NCI-H1694 (cell line): ENCODE data around the gene XXYLT1.
"Not testable (repeated sequence)": the region's sequence is repeated elsewhere in the genome, so short reads cannot be mapped to it uniquely, and the experiment has no call there.

Source experiments
- DNase-seq: peaks from one replicate; lab custom pipeline; 2025; lab: John Stamatoyannopoulos, UW

Gene XXYLT1

GRCh38 chr3:195270817-195271409 is at the start of gene XXYLT1:
TSS of gene XXYLT1 (minus strand) at chr3:195271159. CDS start at chr3:195271058, 101 bp downstream.
- DNase-seq = peak; percentile 90

- DNase-seq = no peak
These were observed 48.1 kb upstream of the XXYLT1 start for GRCh38 chr3:195319060-195319459.

- no peak for DNase-seq
These were observed 41.8 kb upstream of the XXYLT1 start for GRCh38 chr3:195312714-195313113.

GRCh38 chr3:195307711-195308110 is 36.8 kb upstream of the XXYLT1 start:
- DNase-seq = no peak

- DNase-seq = no peak
These were observed 35.4 kb upstream of the XXYLT1 start for GRCh38 chr3:195306369-195306768.

- DNase-seq = no peak
These were observed 31.5 kb upstream of the XXYLT1 start for GRCh38 chr3:195302431-195302830.

GRCh38 chr3:195297446-195297845 is 26.5 kb upstream of the XXYLT1 start:
- DNase-seq = no peak

- DNase-seq = no peak
These were observed 25.7 kb upstream of the XXYLT1 start for GRCh38 chr3:195296662-195297061.

GRCh38 chr3:195291121-195291520 is 20.2 kb upstream of the XXYLT1 start:
- no peak for DNase-seq

GRCh38 chr3:195290643-195291042 is 19.7 kb upstream of the XXYLT1 start:
- DNase-seq = not testable (repeated sequence)

- no peak for DNase-seq
These were observed 15.3 kb upstream of the XXYLT1 start for GRCh38 chr3:195286115-195286872.

- no peak for DNase-seq
These were observed 14.4 kb upstream of the XXYLT1 start for GRCh38 chr3:195285372-195285771.

GRCh38 chr3:195284842-195285241 is 13.9 kb upstream of the XXYLT1 start:
- DNase-seq = no peak

GRCh38 chr3:195282961-195283360 is 12.0 kb upstream of the XXYLT1 start:
- no peak for DNase-seq

GRCh38 chr3:195274259-195274966 is 3.5 kb upstream of the XXYLT1 start:
- no peak for DNase-seq

- peak; percentile 75 for DNase-seq
These were observed 668 bp upstream of the XXYLT1 start for GRCh38 chr3:195271410-195272243.

GRCh38 chr3:195270079-195270816 is 711 bp downstream of the XXYLT1 start:
- DNase-seq = peak; percentile 51

- DNase-seq = no peak
These were observed 1.4 kb downstream of the XXYLT1 start for GRCh38 chr3:195269375-195270078.

GRCh38 chr3:195268576-195269309 is 2.2 kb downstream of the XXYLT1 start:
- no peak for DNase-seq

- no peak for DNase-seq
These were observed 3.9 kb downstream of the XXYLT1 start for GRCh38 chr3:195267096-195267495.
